SKM-1 (cell line): Measurements from ENCODE around the gene ADAMTS6.
"Not testable (repeated sequence)": the region's sequence is repeated elsewhere in the genome, so short reads cannot be mapped to it uniquely, and the experiment has no call there.

Experiments
- DNase-seq: peaks from one replicate; lab custom pipeline; 2025; ENCODE audit not compliant: unreplicated experiment; lab: John Stamatoyannopoulos, UW

The ADAMTS6 gene

GRCh38 chr5:65370505-65370904 is 111.2 kb downstream of the ADAMTS6 start:
- DNase-seq, result not testable (repeated sequence)

GRCh38 chr5:65366655-65367054 is 115.1 kb downstream of the ADAMTS6 start:
- DNase-seq, result no peak

- no peak for DNase-seq
Measured at GRCh38 chr5:65364907-65365306, 116.8 kb downstream of the ADAMTS6 start.

- no peak for DNase-seq
Measured at GRCh38 chr5:65363499-65363898, 118.2 kb downstream of the ADAMTS6 start.

GRCh38 chr5:65359981-65360380 is 121.7 kb downstream of the ADAMTS6 start:
- no peak for DNase-seq

GRCh38 chr5:65359569-65359968 is 122.2 kb downstream of the ADAMTS6 start:
- no peak for DNase-seq

GRCh38 chr5:65356274-65356673 is 125.4 kb downstream of the ADAMTS6 start:
- no peak for DNase-seq

- no peak for DNase-seq
Measured at GRCh38 chr5:65355301-65355700, 126.4 kb downstream of the ADAMTS6 start.

GRCh38 chr5:65341835-65342234 is 139.9 kb downstream of the ADAMTS6 start:
- DNase-seq, result no peak

- DNase-seq, result no peak
Measured at GRCh38 chr5:65338606-65339151, 143.0 kb downstream of the ADAMTS6 start.

- DNase-seq, result no peak
Measured at GRCh38 chr5:65334077-65334476, 147.6 kb downstream of the ADAMTS6 start.

- no peak for DNase-seq
Measured at GRCh38 chr5:65332591-65332990, 149.1 kb downstream of the ADAMTS6 start.

- DNase-seq, result no peak
Measured at GRCh38 chr5:65329266-65329665, 152.5 kb downstream of the ADAMTS6 start.

- DNase-seq, result no peak
Measured at GRCh38 chr5:65327582-65327981, 154.1 kb downstream of the ADAMTS6 start.

GRCh38 chr5:65326922-65327321 is 154.8 kb downstream of the ADAMTS6 start:
- no peak for DNase-seq

- no peak for DNase-seq
Measured at GRCh38 chr5:65324226-65324625, 157.5 kb downstream of the ADAMTS6 start.

GRCh38 chr5:65320704-65321103 is 161.0 kb downstream of the ADAMTS6 start:
- DNase-seq, result not testable (repeated sequence)

- no peak for DNase-seq
Measured at GRCh38 chr5:65320250-65320649, 161.5 kb downstream of the ADAMTS6 start.

GRCh38 chr5:65307931-65308330 is 173.8 kb downstream of the ADAMTS6 start:
- no peak for DNase-seq

- no peak for DNase-seq
Measured at GRCh38 chr5:65307088-65307487, 174.6 kb downstream of the ADAMTS6 start.

- no peak for DNase-seq
Measured at GRCh38 chr5:65305913-65306312, 175.8 kb downstream of the ADAMTS6 start.

- no peak for DNase-seq
Measured at GRCh38 chr5:65299861-65300260, 181.9 kb downstream of the ADAMTS6 start.

- no peak for DNase-seq
Measured at GRCh38 chr5:65296067-65296466, 185.7 kb downstream of the ADAMTS6 start.

- DNase-seq, result no peak
Measured at GRCh38 chr5:65292196-65292595, 189.5 kb downstream of the ADAMTS6 start.
